Raji (cell line): Measurements from ENCODE around the gene OR5AC2.

Experiments
- POLR2A ChIP-seq: IDR thresholded peaks from 2 replicates; pipeline ENCODE4 v1.6.1; 2011; ENCODE audit warnings: low read depth, low read length, control low read depth; ENCODE audit not compliant: insufficient read depth

Gene OR5AC2

DNA sequence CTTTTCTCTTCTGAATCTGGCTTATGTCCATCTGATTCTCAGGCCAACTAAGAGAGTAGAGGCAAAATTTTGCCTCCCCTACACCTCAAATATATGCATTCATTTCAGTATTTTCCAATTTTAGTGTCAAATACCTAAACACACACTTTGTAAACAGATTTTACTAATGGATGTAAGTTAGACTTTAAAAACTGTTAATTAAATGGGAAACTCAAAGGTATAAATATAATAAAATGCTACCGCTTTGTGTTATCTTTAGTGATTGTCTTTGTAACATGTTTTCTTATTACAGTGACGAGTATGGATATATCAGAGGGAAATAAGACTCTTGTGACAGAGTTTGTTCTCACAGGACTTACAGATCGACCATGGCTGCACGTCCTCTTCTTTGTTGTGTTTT, at the start of gene OR5AC2:
OR5AC2 (plus strand) TSS at position 301 of the 400 bp plus-strand sequence; CDS start at position 301, 0 bp downstream.
- no peak for TF ChIP-seq POLR2A

- no peak for TF ChIP-seq POLR2A
Measured at GRCh38 chr3:98038286-98038685, 48.7 kb upstream of the OR5AC2 start.

DNA sequence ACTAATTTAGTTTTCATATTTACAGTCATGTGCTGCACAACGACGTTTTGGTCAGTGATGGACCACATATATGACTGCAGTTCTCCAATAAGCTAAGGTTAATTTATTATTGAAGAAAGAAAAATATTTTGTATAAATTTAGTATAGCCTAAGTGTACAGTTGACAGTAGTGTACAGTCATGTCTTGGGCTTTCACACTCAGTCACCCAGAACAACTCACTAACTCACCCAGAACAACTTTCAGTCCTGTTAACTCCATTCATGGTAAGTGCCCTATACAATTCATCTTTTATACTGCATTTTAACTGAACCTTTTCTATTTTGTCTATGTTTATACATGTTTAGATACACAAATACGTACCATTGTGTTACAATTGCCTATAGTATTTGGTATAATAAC, 48.1 kb upstream of the OR5AC2 start:
- no peak for TF ChIP-seq POLR2A

DNA sequence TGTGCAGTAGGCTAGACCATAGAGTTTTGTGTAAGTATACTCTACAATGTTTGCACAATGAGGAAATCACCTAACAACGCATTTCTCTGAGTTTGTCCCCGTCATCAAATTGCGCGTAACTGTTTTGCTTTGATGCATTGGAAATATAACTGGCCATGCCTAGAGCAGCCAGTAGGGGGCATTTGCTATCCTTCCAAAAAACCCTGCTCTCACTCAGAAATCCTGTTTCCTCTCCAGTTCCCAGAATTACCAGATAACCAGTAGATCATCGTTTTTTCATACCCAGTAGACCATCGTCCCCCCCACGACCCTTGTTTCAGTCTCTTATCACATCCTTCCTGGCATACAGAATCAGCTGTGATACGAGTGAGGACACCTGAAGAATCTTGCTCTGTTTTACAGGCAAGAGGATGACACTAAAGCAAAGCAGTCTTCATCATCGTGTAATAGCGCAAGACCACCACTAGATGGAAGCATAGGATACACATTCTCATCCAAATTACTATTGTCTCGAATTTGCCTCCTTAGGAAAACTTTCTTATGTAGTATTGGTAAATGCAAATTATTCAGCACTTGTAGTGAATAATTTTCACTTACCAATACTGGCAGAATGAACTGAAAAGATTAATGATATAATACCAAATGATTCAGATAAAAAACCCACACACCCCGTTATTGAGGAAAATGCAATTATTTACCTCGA, 47.5 kb upstream of the OR5AC2 start:
- TF ChIP-seq POLR2A: no peak

DNA sequence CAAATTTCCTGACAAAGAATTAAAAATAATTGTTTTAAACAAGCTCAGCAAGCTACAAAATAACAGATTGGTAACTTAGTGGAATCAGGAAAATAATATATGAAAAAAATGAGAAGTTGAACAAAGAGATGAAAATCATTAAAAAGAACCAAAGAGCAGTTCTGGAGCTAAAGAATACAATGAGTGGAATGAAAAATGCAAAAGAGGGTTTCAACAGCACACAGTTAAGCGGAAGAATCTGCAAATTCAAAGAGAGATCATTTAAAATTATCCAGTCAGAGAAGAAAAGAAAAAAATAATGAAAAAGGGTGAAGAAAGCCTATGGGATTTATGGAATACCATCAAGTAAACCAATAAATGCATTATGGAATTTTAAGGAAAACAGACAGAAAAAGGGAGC, 45.6 kb upstream of the OR5AC2 start:
- TF ChIP-seq POLR2A: no peak

DNA sequence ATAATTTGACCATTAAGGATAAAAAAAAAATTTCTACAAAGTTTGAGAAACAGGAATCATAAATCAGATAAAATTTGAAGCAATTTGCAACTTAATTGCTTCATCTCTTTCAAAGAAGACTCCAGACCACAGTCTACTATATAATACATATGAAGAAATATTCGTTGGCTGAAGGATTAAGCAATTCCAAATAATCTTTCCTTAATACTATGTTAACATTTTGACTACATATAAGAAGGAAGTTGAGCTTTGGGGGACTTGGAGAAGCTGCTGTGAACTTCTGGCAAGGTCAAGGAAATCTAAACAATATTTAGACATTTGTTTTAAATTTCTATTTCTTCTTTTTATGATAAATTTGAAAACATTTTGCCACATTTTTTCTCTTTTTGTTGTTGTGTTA, 38.4 kb upstream of the OR5AC2 start:
- TF ChIP-seq POLR2A: no peak

- no peak for TF ChIP-seq POLR2A
Measured at GRCh38 chr3:98049271-98049670, 37.7 kb upstream of the OR5AC2 start.

GRCh38 chr3:98056035-98056434, 30.9 kb upstream of the OR5AC2 start:
- TF ChIP-seq POLR2A: no peak

DNA sequence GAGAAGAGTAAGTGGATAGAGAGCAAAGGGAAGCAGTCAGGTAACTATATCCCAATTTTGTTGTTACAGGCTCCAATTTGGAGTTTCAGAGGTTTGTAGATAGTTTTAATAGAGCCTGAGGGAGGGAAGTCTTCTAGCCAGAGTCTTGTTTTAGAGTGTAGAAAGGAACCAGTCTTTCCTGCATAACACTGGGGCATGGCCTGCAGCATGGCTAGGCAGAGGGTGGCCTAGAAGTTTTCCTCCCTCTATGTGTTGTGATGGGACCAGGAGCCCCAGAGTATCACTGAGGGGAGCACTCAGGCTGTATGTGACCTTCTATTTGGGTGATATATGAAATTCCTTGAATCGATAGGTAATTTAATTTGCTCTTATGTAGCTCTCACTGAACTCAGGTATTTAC, 29.3 kb upstream of the OR5AC2 start:
- TF ChIP-seq POLR2A: no peak

- no peak for TF ChIP-seq POLR2A
Measured at GRCh38 chr3:98058244-98058960, 28.6 kb upstream of the OR5AC2 start.

- TF ChIP-seq POLR2A: no peak
Measured at GRCh38 chr3:98068824-98069223, 18.1 kb upstream of the OR5AC2 start.

DNA sequence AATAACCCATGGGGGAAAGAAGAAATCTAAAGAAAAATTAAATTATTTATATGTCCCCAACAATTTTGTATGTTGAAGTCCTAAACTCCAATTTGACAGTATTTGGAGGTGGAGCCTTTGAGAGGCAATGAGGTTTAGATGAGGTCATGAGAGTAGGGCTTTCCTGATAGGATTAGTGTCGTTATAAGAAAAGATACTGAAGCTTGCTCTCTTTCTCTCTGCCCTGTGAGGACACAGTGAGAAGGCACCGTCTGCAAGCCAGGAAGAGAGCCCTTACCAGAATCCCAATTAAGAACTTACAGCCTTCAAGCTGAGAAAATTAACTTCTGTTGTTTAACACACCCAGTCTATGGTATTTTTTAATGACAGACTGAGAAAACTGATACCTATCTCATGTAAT, 16.1 kb upstream of the OR5AC2 start:
- TF ChIP-seq POLR2A: no peak

GRCh38 chr3:98073486-98073885, 13.5 kb upstream of the OR5AC2 start:
- TF ChIP-seq POLR2A: no peak

GRCh38 chr3:98095882-98096281, 8.9 kb downstream of the OR5AC2 start:
- TF ChIP-seq POLR2A: no peak

DNA sequence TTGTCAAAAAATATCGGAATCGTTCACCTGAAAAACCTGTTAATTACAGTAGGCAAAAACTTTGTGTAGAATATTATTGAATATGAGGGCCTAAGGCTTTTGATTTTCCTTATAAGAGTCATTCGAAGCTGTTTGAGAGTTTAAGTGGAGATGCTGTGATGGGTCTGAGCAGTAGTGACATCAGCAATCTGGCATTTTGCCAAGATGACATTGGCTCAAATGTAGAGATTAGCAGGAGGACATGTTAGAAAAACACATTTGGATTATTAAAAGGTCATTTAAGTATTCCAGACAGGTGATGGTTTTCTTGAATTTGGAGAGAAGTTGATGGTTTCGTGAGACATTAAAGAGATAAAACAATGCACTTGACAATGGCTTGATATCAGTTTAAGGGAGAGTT, 12.9 kb downstream of the OR5AC2 start:
- no peak for TF ChIP-seq POLR2A

DNA sequence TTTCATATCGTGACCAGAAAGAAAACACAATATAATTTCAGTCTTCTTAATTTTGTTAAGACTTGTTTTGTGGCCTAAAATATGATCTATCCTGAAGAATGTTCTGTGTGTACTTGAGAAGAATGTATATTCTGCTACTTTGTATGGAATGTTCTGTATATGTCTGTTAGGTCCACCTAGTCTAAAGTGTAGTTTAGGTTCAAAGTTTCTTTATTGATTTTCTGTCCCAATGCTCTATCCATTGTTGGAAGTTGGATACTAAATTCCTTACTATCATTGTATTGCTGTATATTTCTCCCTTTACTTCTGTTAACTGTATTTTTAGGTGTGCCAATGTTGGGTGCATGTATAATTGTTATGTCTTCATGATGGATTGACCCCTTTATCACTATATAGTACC, 21.2 kb downstream of the OR5AC2 start:
- TF ChIP-seq POLR2A: no peak

DNA sequence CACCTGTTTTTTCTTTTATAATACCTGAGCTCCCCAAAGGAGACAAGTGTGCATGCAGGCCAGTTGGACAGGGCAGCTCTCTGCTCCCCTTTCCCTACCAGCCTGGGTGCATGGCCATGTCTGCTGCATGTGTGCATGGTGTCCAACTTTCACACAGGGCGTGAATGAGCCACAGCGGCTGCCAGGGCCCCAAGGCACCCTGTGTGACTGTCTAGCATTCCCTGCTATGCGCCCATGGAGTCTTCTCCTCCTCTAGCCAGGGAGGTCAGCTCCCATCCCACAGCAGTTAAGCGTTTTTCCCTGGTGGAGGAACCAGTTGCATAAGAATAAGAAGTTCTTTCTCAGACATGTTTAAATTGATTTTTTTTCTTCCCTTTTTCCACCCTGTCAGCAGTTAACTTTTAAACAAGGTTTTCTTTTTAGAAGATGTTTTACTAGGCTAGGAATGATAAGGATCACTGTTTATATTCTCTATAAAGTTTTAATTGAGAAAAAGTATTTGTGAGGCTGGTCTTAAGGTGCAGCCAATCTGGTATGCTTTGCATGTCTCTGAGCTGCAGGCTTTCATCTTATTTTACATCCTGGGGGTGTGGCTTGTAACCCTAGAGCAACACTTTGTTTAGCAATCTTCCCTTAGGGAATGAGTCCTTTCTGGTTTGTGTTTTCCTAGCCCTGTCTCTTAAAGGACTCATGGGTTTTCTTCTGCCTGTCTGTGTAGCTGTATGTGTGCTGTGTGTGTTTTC, 23.0 kb downstream of the OR5AC2 start:
- no peak for TF ChIP-seq POLR2A

DNA sequence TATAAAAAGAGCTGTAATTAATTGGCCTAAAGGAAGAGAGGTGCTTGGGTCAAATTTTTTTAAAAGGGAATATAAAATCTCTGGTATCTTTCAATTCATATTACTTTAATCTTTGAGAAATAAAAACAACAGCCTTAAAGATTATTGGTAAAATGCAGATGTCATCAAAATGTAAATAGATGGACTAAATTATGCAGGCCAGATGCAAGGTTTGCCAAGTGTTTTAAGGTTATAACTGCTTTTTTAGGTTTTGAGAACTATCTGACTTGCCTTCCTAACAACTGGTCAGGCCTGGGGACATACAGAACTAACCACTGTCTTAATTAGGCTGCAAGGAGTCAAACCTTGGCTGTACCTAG, 23.6 kb downstream of the OR5AC2 start:
- TF ChIP-seq POLR2A: no peak
